PFSK-1 (cell line): ENCODE data around the gene FOXO6.

ENCODE experiments used
- FOXP2 ChIP-seq: optimal IDR thresholded peaks from 2 replicates; pipeline ENCODE3; 2011; ENCODE audit warnings: borderline replicate concordance, control low read depth, inconsistent platforms; ENCODE audit not compliant: insufficient read depth; ENCODE audit errors: extremely low read length, extremely low read depth
- POLR2AphosphoS5 ChIP-seq: IDR thresholded peaks from 2 replicates; pipeline ENCODE4 v1.6.1; 2012; ENCODE audit warnings: low read depth, mild to moderate bottlenecking, control low read depth, low read length, moderate library complexity
- SIN3A ChIP-seq: IDR thresholded peaks from 2 replicates; pipeline ENCODE4 v1.6.1; 2012; ENCODE audit warnings: mild to moderate bottlenecking, low read length, moderate library complexity, borderline replicate concordance; ENCODE audit not compliant: insufficient read depth
- TAF1 ChIP-seq: IDR thresholded peaks from 2 replicates; pipeline ENCODE4 v1.6.1; 2012; ENCODE audit warnings: low read length, control low read depth, borderline replicate concordance; ENCODE audit not compliant: insufficient read depth
- TF ChIP-seq, protein P1 (sequence below), 2 experiments: IDR thresholded peaks; 2 replicates each; pipeline versions ENCODE4 v1.6.1 to v1.8.0; 2011 to 2012; ENCODE audit warnings: low read depth in 2 of 2, low read length in 2 of 2, control low read depth in 1 of 2, inconsistent platforms in 1 of 2, mild to moderate bottlenecking in 1 of 2, moderate library complexity in 1 of 2; ENCODE audit not compliant: insufficient read depth in 1 of 2

FOXO6 gene

DNA sequence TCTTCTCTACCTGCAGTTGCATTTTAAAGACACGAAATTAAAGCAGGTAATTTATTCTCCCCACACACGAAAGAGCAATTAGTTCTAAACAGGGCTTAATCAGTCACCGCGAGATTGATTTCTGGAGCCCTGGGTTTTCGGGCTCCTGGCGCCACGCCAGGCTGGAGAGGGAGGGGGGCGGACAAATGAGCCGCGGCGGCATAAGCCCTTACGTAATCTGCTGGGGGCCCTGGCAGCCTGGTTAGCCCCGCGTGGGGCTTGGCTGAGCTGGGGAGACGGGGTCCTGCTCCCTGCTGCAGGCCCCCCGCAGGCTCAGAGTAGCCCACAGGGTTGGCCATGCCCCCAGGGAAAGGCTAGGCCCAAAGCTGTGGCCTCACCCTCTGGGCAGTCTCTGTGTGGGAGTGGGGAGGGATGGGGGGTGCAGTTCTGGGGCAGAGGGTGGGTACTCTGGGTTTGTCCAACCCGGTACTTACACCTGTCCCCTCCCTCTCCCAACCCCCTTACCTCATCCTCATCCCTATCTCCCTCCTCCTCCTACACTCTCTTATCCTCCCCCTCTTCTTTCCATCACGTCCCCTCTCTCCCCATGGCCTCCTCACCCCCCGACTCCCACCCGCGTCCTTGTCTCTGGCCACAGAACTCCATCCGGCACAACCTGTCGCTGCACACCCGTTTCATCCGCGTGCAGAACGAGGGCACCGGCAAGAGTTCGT lies 19.9 kb downstream of the FOXO6 start:
- TF ChIP-seq, protein P1, sequence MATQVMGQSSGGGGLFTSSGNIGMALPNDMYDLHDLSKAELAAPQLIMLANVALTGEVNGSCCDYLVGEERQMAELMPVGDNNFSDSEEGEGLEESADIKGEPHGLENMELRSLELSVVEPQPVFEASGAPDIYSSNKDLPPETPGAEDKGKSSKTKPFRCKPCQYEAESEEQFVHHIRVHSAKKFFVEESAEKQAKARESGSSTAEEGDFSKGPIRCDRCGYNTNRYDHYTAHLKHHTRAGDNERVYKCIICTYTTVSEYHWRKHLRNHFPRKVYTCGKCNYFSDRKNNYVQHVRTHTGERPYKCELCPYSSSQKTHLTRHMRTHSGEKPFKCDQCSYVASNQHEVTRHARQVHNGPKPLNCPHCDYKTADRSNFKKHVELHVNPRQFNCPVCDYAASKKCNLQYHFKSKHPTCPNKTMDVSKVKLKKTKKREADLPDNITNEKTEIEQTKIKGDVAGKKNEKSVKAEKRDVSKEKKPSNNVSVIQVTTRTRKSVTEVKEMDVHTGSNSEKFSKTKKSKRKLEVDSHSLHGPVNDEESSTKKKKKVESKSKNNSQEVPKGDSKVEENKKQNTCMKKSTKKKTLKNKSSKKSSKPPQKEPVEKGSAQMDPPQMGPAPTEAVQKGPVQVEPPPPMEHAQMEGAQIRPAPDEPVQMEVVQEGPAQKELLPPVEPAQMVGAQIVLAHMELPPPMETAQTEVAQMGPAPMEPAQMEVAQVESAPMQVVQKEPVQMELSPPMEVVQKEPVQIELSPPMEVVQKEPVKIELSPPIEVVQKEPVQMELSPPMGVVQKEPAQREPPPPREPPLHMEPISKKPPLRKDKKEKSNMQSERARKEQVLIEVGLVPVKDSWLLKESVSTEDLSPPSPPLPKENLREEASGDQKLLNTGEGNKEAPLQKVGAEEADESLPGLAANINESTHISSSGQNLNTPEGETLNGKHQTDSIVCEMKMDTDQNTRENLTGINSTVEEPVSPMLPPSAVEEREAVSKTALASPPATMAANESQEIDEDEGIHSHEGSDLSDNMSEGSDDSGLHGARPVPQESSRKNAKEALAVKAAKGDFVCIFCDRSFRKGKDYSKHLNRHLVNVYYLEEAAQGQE (IDR thresholded peaks at IDR 0.05; ENCODE audit: insufficient read depth in 1 of 2, low read depth in 2 of 2, low read length in 2 of 2): no peak
- TF ChIP-seq FOXP2: no peak
- no peak for TF ChIP-seq SIN3A
- no peak for TF ChIP-seq POLR2AphosphoS5
- no peak for TF ChIP-seq TAF1

DNA sequence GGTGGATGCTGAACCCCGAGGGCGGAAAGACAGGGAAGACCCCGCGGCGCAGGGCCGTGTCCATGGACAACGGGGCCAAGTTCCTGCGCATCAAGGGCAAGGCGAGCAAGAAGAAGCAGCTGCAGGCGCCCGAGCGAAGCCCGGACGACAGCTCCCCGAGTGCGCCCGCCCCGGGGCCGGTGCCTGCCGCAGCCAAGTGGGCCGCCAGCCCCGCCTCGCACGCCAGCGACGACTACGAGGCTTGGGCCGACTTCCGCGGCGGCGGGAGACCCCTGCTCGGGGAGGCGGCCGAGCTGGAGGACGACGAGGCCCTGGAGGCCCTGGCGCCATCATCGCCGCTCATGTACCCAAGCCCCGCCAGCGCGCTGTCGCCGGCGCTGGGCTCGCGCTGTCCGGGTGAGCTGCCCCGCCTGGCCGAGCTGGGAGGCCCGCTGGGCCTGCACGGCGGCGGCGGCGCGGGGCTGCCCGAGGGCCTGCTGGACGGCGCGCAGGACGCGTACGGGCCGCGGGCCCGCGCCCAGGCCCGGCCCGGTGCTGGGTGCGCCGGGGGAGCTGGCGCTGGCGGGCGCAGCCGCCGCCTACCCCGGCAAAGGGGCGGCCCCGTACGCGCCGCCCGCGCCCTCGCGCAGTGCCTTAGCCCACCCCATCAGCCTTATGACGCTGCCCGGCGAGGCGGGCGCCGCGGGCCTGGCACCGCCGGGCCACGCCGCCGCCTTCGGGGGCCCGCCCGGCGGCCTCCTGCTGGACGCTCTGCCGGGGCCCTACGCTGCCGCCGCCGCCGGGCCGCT lies 20.7 kb downstream of the FOXO6 start:
- TF ChIP-seq FOXP2: no peak
- TF ChIP-seq, protein P1 (IDR thresholded peaks at IDR 0.05; ENCODE audit: insufficient read depth in 1 of 2, low read depth in 2 of 2, low read length in 2 of 2): no peak
- no peak for TF ChIP-seq TAF1
- TF ChIP-seq SIN3A: no peak
- no peak for TF ChIP-seq POLR2AphosphoS5

DNA sequence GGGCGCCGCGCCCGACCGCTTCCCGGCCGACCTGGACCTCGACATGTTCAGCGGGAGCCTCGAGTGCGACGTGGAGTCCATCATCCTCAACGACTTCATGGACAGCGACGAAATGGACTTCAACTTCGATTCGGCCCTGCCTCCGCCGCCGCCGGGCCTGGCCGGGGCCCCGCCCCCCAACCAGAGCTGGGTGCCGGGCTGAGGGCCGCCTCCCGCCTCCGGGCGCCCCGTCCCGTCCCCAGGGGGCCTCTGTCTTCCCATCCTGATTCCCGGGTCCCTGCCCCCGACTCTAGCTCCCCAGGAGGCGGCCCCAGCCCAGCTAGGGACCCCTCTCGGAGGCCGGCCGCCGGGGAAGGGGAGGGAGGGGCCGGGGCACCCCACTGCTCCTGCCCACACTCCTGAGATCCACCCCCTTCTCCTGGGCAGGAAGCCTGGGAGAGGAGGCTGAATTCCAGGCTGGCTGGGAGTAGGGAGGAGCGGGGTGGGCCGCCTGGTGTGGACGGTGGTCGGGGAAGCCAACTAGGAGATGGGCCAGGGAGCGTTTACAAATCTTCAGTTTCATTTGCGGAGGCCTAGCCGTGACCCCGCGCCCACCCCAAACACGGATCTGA lies 21.4 kb downstream of the FOXO6 start:
- TF ChIP-seq, protein P1 (IDR thresholded peaks at IDR 0.05; ENCODE audit: insufficient read depth in 1 of 2, low read depth in 2 of 2, low read length in 2 of 2): no peak
- TF ChIP-seq POLR2AphosphoS5 (no peak), FOXP2 (no peak), SIN3A (no peak), TAF1 (no peak)

DNA sequence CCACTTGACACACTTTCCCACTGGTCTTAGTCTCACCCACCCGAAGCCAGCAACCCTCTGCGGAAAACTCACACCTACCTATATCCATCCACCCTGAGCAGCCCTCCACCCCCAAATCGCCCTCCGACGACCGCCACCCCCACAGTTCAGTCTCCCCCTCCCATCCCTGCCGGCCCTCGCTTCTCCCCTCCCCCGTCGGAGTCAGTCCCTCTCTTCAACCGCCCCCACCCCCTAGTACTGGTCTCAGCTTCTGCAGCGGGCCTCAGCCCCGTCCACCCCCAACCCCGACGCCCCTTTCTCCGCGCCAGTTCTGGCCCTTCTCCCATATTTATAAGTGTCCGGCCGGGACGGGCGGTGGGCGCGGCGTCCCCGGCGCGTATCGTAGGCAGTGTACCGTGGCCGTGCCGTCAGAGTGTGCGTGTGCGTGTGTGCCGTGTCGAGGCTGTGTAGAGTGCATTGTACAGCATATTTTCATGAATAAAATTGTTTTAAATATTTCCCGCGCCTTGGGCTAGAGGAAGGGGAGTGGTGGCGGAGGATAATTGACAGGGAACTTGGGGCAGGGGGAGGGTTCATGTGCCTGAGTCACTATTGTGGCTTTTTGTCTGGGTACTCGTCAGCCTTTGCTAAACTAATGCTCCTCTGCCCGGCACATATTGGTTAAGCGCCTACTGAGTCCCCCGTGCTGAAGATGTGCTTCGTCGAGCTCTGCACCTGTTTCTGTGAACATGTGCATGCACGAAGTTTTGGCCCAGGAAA lies 22.0 kb downstream of the FOXO6 start:
- TF ChIP-seq POLR2AphosphoS5 (no peak), FOXP2 (no peak), SIN3A (no peak), TAF1 (no peak)
- TF ChIP-seq, protein P1 (IDR thresholded peaks at IDR 0.05; ENCODE audit: insufficient read depth in 1 of 2, low read depth in 2 of 2, low read length in 2 of 2): no peak
